HL-60 (cell line): ENCODE measurements around the gene TEX35.

Source experiments
- POLR2AphosphoS5 ChIP-seq: IDR thresholded peaks from 2 replicates; pipeline ENCODE4 v1.6.1; 2012; ENCODE audit warnings: low read depth
- TF ChIP-seq, protein P1 (sequence below): IDR thresholded peaks from one replicate; pipeline ENCODE4 v1.5.1; 2011; ENCODE audit warnings: low read length, control low read depth, inconsistent platforms; ENCODE audit not compliant: insufficient read depth
- TF ChIP-seq, protein P2 (sequence below): IDR thresholded peaks from 2 replicates; pipeline ENCODE4 v1.6.1; 2012; ENCODE audit warnings: low read depth; ENCODE audit not compliant: insufficient replicate concordance

DNA sequence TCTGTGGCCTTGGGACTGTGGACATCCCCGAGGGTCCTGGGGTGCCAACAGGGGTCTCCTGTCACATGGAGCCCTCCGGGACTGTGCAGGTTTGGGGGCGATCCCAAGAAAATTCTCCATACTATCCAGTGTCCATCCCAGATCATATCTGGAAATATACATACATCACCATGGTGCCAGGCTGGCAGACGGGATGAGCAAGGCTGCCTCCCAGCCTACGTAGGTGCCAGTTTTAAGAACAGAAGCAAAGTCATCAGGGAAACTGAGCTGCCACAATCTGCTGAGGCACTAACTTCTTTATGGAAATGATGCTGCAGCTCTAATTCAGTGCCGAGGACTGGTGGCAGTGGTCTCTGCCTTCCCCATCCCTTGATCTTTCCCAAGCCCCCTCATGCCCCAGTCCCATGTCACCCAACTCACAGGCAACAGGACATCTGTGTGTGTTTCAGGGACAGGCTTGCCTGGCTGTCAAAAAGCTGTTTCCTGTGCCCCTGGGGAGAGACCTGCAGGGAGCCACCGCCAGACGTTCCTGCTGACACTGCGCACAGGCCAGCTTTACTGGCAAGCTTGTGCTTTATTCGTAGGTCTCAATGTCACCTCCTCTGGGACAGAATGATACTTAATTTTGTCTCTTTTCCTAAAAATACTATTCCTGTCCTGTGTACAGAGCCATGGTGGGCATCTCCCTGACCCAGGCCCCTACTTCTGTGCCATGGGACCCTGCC, 15.5 kb downstream of the TEX35 start:
- no peak for TF ChIP-seq POLR2AphosphoS5
- TF ChIP-seq, protein P1, sequence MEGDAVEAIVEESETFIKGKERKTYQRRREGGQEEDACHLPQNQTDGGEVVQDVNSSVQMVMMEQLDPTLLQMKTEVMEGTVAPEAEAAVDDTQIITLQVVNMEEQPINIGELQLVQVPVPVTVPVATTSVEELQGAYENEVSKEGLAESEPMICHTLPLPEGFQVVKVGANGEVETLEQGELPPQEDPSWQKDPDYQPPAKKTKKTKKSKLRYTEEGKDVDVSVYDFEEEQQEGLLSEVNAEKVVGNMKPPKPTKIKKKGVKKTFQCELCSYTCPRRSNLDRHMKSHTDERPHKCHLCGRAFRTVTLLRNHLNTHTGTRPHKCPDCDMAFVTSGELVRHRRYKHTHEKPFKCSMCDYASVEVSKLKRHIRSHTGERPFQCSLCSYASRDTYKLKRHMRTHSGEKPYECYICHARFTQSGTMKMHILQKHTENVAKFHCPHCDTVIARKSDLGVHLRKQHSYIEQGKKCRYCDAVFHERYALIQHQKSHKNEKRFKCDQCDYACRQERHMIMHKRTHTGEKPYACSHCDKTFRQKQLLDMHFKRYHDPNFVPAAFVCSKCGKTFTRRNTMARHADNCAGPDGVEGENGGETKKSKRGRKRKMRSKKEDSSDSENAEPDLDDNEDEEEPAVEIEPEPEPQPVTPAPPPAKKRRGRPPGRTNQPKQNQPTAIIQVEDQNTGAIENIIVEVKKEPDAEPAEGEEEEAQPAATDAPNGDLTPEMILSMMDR = no peak
- TF ChIP-seq, protein P2, sequence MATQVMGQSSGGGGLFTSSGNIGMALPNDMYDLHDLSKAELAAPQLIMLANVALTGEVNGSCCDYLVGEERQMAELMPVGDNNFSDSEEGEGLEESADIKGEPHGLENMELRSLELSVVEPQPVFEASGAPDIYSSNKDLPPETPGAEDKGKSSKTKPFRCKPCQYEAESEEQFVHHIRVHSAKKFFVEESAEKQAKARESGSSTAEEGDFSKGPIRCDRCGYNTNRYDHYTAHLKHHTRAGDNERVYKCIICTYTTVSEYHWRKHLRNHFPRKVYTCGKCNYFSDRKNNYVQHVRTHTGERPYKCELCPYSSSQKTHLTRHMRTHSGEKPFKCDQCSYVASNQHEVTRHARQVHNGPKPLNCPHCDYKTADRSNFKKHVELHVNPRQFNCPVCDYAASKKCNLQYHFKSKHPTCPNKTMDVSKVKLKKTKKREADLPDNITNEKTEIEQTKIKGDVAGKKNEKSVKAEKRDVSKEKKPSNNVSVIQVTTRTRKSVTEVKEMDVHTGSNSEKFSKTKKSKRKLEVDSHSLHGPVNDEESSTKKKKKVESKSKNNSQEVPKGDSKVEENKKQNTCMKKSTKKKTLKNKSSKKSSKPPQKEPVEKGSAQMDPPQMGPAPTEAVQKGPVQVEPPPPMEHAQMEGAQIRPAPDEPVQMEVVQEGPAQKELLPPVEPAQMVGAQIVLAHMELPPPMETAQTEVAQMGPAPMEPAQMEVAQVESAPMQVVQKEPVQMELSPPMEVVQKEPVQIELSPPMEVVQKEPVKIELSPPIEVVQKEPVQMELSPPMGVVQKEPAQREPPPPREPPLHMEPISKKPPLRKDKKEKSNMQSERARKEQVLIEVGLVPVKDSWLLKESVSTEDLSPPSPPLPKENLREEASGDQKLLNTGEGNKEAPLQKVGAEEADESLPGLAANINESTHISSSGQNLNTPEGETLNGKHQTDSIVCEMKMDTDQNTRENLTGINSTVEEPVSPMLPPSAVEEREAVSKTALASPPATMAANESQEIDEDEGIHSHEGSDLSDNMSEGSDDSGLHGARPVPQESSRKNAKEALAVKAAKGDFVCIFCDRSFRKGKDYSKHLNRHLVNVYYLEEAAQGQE = no peak
